Stimulated activated CD8-positive, alpha-beta memory T cell treated with anti-CD3 and anti-CD28 coated beads, Interleukin-12 subunit alpha, Interleukin-12 subunit beta, amount 100 ng/mL, for 4 hours (primary cell): ENCODE results near the gene KANTR.

Experiments
- DNase-seq: peaks from one replicate; pipeline ENCODE4 v3.0.0-alpha.2; 2020; ENCODE audit warnings: low read depth

The KANTR gene

DNA sequence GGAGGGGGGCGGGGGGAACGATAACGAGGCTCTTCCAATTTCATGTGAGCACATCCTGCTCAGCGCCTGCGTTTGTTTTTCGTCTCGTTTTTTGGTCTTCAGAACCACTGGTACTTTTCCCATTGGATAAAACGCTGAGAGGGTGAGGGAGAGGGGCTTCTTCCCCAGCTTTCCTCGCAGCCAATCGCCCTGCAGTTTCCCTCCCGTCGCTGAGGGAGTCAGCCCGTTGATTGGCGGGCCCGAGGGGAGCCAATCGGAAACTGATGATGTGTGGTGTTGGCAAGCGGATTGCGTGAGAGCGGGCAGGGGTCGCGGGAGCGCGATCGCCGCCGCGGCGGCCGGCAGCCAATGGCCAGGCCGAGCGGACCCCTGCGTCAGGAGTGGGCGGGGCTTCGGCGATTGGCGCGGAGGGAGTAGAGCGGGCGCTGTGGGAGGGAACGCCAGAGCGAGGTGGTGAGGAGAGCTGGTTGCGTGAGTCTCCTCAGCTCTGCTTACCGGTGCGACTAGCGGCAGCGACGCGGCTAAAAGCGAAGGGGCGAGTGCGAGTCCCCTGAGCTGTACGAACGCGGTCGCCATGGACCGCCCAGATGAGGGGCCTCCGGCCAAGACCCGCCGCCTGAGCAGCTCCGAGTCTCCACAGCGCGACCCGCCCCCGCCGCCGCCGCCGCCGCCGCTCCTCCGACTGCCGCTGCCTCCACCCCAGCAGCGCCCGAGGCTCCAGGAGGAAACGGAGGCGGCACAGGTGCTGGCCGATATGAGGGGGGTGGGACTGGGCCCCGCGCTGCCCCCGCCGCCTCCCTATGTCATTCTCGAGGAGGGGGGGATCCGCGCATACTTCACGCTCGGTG lies 11.8 kb upstream of the KANTR start, which contains the start of gene TSPYL2:
Gene TSPYL2, plus strand, starts transcription at position 443 of the 848 bp plus-strand sequence. Its CDS starts 132 bp downstream, at position 575.
- DNase-seq, result peak; percentile 89

DNA sequence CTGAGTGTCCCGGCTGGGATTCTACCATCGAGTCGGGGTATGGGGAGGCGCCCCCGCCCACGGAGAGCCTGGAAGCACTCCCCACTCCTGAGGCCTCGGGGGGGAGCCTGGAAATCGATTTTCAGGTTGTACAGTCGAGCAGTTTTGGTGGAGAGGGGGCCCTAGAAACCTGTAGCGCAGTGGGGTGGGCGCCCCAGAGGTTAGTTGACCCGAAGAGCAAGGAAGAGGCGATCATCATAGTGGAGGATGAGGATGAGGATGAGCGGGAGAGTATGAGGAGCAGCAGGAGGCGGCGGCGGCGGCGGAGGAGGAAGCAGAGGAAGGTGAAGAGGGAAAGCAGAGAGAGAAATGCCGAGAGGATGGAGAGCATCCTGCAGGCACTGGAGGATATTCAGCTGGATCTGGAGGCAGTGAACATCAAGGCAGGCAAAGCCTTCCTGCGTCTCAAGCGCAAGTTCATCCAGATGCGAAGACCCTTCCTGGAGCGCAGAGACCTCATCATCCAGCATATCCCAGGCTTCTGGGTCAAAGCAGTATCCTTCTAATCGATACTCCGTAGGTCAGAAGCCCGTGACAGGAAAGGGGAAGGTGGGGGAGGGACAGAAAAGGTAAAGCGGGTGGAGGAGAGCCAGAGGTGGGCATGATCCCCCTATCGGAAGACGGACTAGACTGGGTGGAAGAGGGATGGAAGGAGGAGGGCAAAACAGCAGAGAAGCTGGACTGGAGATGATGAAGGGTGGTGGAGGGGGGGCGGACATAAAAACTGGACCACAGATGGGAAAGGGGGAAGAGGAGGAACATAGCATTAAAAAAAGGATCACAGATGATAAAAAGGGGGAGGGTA lies 10.9 kb upstream of the KANTR start:
- no peak for DNase-seq

DNA sequence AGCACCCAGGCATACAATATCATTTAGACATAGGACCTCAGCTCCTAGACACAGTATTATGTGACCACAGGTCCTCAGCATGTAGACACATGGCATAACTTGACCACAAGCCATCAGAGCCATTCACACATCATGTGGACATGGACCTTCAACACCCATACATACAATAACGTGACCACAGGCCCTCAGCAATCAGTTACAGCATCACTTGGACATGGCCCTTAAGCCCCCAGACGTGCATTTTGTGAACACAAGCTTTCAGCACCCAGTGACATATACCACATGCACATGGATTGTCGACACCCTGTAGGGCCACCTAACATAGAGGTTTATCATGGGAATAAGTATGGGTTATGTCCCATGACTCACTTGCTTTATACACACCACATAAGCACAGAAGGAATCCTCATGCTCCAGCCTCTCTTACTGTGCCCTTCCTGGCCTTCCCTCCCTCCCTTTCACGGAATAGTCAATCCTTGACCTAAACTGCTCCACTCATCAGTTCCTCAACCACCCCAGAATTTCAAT lies 9.8 kb upstream of the KANTR start:
- no peak for DNase-seq

DNA sequence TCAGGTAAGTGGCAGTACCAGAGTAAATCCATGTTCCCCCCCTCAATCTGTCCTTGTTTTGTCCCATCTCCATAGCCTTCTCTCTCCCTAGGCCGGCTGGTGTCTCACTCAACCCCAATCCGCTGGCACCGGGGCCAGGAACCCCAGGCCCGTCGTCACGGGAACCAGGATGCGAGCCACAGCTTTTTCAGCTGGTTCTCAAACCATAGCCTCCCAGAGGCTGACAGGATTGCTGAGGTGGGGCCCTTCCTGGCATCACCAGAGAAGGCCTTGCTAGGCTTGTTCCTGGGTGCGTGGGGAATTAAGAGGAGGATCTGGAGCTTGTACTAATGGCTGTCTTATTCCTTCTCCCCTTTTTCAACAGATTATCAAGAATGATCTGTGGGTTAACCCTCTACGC lies 9.1 kb upstream of the KANTR start:
- no peak for DNase-seq

DNA sequence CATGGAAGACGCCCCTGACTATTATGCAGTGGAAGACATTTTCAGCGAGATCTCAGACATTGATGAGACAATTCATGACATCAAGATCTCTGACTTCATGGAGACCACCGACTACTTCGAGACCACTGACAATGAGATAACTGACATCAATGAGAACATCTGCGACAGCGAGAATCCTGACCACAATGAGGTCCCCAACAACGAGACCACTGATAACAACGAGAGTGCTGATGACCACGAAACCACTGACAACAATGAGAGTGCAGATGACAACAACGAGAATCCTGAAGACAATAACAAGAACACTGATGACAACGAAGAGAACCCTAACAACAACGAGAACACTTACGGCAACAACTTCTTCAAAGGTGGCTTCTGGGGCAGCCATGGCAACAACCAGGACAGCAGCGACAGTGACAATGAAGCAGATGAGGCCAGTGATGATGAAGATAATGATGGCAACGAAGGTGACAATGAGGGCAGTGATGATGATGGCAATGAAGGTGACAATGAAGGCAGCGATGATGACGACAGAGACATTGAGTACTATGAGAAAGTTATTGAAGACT lies 8.2 kb upstream of the KANTR start:
- no peak for DNase-seq

DNA sequence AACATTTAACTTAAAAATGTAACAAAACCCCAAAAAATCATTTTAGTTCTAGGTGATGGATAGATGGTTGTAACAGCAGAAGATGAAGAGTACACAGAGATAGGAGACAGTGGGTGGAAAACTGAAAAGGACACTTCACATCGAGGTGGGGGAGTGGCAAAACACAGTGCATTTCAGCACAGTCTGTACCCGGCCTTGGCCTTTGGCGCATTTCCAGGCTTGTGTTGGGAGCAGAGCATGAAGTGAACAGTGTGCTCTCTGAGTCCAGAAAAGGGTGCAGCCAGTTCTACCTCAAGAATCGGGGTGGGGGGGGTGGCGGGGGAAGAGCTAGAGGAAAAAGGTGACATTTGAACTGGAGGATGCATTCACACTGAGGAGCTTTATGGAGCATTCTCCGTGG lies 7.5 kb upstream of the KANTR start:
- no peak for DNase-seq

DNA sequence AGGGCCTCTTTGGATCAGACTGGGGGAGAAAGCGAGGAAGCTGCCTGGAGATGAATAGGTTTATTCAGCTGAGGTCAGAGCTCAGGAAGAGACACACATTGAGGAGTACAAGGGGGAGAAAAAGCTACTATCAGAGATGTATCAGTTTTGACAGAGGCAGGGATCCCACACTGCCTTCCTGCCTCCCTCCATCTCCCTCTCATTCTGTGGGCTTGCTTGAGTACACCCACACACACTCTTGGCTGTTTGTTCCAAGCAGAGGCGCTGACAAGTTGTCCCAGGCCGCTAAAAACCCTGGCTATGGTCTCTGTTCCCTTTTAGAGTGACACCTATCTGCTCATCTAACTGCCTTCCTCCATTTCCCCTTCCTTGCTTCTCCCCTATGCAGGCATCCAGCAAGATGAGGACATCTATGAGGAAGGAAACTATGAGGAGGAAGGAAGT lies 6.5 kb upstream of the KANTR start:
- no peak for DNase-seq

DNA sequence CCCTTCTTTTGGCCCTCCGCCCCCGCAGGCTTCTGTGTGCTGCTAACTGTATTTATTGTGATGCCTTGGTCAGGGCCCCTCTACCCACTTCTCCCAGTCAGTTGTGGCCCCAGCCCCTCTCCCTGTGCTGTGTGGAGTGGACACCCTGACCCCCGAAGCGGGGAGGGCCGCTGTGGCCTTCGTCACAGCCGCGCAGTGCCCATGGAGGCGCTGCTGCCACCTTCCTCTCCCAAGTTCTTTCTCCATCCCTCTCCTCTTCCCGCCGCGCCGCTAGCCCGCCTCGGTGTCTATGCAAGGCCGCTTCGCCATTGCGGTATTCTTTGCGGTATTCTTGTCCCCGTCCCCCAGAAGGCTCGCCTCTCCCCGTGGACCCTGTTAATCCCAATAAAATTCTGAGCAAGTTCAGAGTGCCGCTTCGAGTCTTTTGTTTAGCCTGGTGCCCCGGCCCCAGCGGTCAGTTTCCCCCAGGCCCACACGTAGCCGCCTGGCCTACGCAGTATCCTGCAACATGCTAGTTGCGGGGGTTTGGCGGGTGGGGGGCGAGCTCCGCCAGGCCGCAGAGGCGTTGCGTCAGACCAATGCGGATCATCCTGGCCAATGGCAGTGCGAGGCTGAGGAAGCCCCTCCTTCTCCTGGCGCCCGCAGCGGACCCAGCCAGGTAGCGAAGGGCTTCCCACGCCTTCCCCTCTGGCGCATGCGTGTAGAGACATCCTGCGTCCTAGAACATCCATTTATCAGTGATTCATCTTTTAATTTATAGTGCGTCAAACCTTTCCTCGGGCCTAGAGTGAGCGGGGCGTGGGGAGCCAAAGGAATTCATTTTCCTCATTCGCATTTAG lies 5.6 kb upstream of the KANTR start:
- peak; percentile 67 for DNase-seq

DNA sequence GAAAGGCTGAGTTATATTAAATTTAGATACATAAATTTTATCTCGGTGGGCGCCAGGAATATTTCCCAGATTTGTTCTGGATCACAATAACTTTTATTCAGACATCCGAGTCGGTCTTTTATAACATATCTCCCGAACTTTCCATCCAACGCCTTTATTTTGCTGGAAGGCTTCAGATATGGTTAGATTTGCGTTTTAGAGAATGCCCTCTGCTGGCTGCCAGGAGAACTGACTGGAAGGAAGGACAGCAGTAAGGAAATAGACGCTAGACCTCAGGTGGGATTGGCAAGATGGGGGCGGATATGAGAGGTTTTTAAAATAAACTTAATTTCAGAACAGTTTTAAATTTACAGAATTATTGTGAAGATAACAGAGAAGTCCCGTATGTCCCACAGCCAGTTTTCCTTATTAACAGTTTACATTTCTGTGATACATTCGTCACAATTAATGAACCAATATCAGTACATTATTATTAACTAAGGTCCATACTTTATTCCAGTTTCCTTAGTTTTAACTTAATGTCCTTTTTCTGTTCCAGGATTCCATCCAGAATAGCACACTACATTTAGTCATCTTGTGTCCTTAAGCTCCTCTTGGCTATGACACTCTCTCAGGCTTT lies 4.6 kb upstream of the KANTR start:
- DNase-seq, result no peak

DNA sequence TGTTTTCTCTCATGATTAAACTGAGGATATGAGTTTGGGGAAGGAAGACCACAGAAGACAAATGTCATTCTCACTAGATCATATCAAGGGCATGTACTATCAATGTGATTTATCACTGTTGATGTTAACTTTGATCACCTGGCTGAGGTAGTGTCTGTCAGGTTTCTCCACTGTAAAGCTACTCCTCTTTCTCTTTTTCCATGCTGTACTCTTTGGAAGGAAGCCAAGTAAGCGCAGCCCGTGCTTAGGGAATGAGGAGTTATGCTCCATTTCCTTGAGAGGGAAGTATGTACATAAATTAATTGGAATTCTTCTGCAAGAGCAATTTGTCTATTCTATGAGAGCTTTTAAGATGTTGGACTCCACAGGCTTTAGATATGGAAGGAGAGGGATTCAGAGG lies 4.0 kb upstream of the KANTR start:
- DNase-seq, result no peak

DNA sequence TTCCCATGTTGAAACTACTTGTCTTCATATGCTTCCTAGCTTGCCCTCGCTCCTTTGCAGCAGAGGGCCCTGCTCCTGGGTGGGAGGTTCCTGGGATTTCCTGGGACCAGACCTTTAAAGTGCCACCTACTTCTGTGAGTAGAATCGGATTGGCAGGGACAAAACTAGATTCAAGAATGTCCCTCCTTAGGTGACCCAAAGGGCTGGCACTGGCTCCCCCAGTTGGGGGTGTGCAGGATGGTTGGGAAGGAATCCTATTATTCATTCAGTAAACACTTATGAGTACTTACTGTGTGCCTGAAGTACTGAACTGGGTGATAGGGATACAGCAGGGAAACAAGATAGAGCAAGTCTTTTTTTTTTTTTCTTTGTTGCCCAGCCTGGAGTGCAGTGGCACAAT lies 2.6 kb upstream of the KANTR start:
- DNase-seq, result no peak

DNA sequence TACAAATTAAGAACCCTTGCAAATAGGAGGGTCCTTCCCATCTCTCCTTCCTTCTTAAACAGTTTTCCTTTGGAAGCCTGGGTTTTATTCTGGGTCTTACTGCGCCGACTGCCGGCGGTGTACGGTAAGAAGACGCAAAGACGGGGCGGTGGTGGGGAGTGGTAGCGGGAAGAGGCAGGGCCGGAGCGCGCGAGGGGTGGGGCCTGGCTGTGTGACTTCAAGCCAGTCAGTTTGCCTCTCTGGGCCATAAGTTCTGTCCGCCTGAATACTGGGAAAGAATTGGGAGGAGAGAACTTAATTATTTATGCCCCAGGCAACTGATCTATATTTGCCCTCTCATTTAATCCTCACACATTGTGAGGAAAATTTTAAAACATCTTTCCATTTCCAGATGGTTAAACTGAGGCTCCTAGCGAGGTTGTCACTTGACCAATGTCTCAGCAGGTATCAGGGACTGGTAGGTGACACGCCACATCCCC lies 726 bp upstream of the KANTR start:
- DNase-seq, result peak; percentile 49

DNA sequence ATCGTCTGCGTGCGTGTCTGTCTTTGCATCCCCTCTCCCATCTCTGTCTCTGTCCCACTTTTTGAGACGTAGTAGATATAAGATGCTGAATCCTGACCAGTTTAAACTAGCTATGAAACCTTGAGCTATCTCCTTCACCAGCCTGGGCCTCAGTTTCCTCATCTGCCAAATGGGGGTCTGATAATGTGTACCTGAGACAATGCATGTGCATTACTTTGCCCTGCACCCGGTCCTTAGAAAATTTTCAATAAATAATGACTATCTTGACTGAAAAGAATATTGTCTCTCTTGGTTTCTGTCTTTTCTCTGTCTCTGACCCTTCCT lies 602 bp downstream of the KANTR start:
- no peak for DNase-seq

DNA sequence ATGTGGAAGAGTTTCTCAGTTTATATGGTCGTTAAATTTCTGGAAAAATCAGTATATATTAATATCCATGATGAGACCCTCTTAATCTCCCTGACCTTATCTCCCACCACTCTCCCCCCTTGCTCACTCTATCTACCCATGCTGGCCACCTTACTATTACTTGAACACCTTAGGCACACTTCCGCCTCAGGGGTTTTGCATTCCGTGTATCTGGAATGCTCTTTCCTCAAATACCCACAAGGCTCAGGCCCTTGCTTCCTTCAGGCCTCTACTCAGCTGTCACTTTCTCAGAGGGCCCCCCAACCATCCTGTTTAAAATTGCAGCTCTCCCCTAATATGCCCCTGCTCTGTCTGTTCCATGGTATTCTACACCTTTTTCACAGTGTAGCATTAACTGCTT lies 1.9 kb downstream of the KANTR start:
- DNase-seq, result no peak

DNA sequence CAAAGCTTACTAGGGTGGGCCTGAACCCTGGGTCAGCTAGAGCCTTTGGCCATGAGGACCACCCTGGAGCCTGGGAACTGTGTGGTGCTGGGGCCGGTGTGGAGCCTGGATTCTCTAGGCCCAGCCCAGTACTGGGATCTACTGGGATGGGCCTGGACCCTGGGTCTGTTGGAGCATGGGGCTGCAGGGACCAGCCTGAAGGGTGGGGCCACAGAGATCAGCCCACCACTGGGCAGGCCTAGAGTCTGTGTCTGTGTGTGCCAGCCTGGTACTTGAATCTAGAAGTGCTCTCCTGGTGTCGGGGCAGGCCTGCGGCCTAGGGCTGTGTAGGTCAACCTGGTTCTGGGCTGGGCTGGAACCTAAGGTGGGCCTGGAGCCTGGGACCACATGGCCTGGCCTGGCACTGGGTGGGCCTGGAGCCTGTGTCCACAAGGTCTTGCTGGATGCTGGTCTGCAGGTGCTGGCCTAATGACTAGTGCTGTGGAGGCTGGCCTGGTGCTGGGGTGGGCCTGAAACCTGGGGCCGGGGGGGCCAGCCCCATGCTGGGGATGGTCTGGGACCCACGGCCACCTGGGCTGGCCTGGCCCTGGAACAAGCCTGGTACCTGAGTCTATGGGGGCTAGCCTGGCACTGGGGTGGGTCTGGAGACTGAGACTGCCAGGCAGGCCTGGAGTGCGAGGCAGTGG lies 21.1 kb downstream of the KANTR start:
- DNase-seq, result no peak

DNA sequence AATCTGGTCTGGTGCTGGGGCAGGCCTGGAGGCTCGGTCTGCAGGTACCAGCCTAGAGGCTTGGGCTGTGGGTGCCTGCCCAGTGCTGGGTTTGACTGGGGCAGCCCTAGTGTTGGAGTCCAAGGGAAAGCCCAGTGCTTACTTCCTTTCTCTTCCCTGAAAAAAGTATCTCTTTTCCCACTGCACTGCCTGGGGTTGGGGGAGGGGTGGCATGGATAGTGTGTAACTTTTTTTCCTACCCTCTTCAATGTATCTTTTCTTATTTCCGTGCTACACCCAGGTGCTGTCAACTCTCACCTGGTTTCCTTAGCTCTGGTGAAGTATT lies 21.6 kb downstream of the KANTR start:
- no peak for DNase-seq

DNA sequence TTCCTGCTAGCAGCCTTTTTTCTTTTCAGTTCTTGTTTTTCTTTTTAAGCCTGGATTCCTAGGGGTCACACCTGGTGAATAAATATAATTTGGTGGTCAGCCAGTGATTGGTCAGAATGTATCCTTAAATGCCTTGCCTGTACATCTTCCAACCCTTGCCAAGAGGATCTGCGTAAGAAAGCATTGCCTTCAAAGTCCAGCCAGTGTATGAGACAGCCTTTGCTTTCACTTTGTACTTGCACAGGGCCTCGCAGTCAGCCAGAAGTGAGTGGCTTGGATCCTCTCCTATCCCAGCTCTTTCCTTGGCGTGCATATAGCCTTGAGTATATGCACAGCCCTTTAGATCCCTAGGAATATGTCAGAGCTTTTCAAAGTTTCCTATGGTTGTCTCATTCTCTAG lies 22.2 kb downstream of the KANTR start:
- DNase-seq, result no peak

DNA sequence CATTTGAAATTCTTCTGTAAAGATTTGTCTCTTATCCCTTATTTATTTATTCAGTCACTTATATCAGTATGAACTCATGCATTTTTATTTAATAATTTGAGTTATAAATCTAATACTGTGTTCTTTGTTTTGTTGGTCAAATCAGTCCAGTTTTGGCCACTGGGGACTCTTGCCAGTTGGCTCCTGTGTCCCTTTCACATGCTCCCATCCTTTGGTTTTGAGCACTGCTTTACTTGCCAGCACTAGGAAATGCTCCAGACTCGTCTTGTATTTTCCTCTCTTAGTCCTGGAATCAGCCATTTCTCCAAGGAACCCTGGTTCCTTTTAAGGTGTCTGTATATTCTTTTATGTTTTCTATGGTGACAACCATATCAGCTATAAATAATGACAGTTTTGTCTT lies 28.1 kb downstream of the KANTR start:
- no peak for DNase-seq

DNA sequence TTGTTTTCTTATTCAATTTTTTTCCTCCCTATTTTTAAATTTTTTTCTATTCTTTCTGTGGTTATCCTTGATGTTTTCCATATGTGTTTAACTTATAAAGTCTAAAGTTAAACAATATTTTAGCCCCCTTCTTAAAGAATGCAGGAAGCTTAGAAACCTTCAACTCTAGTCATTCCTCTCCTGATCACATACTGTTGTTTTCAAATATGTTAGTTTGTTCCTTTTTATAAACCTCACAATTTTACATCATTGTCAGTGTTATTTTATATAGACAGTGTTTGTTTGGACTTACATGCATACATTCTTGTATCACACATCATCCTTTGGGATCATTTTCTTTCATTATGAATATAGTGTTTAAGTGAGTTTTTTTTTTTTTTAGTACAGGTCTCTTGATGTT lies 31.6 kb downstream of the KANTR start:
- DNase-seq, result no peak

DNA sequence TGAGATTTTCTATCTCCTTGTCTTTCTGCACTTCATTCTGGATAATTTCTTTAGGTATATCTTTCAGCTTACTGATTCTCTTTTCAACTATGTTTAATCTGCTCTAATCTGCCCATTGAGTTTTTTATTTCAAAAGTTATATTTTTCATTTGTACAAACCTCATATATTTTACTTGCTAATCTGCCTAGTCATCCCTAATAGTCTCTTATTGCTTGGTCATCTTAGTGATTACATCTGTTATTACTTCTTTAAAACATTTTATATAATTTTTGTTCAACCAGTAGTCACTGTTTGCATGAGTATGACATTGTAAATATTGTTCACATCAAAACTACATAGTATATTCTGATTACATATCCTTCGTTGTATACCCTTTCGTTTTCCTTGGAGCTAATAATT lies 32.4 kb downstream of the KANTR start:
- DNase-seq, result no peak
